Spleen (tissue), 11 donors: ENCODE results near the gene TECTA. TPM values are rescaled to one million over a fixed set of nuclear protein-coding genes. Genes with fewer than 3 reads are reported as not detected.

ENCODE experiments used
- DNase-seq: peaks from one replicate; pipeline ENCODE4 v3.0.0-alpha.2; 2020
- H3K27ac ChIP-seq, 8 donors: fragments of 200-600 bp; sonication (generic) in 7 of 8; 1 replicate in 4 of 8; 2 replicates in 4 of 8; pipeline versions ENCODE4 v1.5.0 to v1.8.0; 2016 to 2021; ENCODE audit warnings: inconsistent platforms in 4 of 8, mild to moderate bottlenecking in 4 of 8, moderate library complexity in 1 of 8
- H3K27me3 ChIP-seq, 7 donors: fragments of 200-600 bp; sonication (generic) in 6 of 7; replicated peaks in 1 of 7; 1 replicate in 4 of 7; 2 replicates in 3 of 7; pipeline versions ENCODE4 v1.5.0 to v1.8.0; 2016 to 2021; ENCODE audit warnings: inconsistent platforms in 3 of 7, mild to moderate bottlenecking in 1 of 7
- H3K36me3 ChIP-seq, 6 donors: fragments of 200-600 bp; sonication (generic) in 5 of 6; 1 replicate in 4 of 6; 2 replicates in 2 of 6; pipeline versions ENCODE4 v1.5.0 to v1.8.0; 2016 to 2021; ENCODE audit warnings: inconsistent platforms in 2 of 6
- H3K4me1 ChIP-seq, 6 donors: fragments of 200-600 bp; sonication (generic) in 5 of 6; 1 replicate in 3 of 6; 2 replicates in 3 of 6; pipeline versions ENCODE4 v1.5.0 to v1.8.0; 2016 to 2021; ENCODE audit warnings: inconsistent platforms in 3 of 6
- H3K4me3 ChIP-seq, 8 donors: fragments of 200-600 bp; sonication (generic) in 7 of 8; 1 replicate in 4 of 8; 2 replicates in 4 of 8; pipeline versions ENCODE4 v1.5.0 to v1.8.0; 2016 to 2021; ENCODE audit warnings: inconsistent platforms in 4 of 8, mild to moderate bottlenecking in 4 of 8, moderate library complexity in 2 of 8
- H3K9me3 ChIP-seq, 8 donors: fragments of 200-600 bp; sonication (generic) in 7 of 8; 1 replicate in 4 of 8; 2 replicates in 4 of 8; pipeline versions ENCODE4 v1.5.0 to v1.8.0; 2016 to 2021; ENCODE audit warnings: inconsistent platforms in 4 of 8
- CTCF ChIP-seq, 11 experiments: fragments of 200-600 bp in 7 of 11; fragments of 450-650 bp in 4 of 11; sonication (generic) in 4 of 11; IDR thresholded peaks in 8 of 11; conservative IDR thresholded peaks in 3 of 11; 1 replicate in 7 of 11; 2 replicates in 4 of 11; pipeline versions ENCODE4 v1.4.0 to v1.8.0; 2016 to 2021; ENCODE audit warnings: antibody characterized with exemption in 11 of 11, inconsistent platforms in 4 of 11, mild to moderate bottlenecking in 1 of 11
- POLR2A ChIP-seq, 3 donors: fragments of 450-650 bp; IDR thresholded peaks; one replicate each; pipeline ENCODE4 v1.5.1; 2017; ENCODE audit warnings: antibody characterized with exemption in 3 of 3, mild to moderate bottlenecking in 1 of 3
- POLR2AphosphoS5 ChIP-seq, 3 donors: sonication (generic); formaldehyde crosslinking; IDR thresholded peaks; one replicate each; pipeline ENCODE4 v1.5.1; 2017; ENCODE audit warnings: antibody characterized with exemption in 3 of 3
- WGBS, 5 donors: extraction: QIAGEN DNeasy Blood & Tissue Kit in 3 of 5; methylation state at CpG; one replicate each; pipeline versions ENCODE4 v1.1.5 to v1.1.7; 2013 to 2018; 5-methylcytosine and 5-hydroxymethylcytosine counted together
- intact Hi-C: fragments of 100-400 bp; cut with DNase I; formaldehyde crosslinking; loops from one replicate; pipeline ENCODE4 v1.15.0; 2023; ENCODE audit warnings: low total_unique reads
- polyA plus RNA-seq, 3 donors: library from polyadenylated mRNA; stranded (reverse); fragments of 200-250 nt; gene quantifications; one replicate each; pipeline ENCODE4 v1.2.1, GENCODE V29; 2013
- total RNA-seq, 7 donors: library from RNA; depleted of rRNA in 3 of 7; stranded (reverse); fragments of >200 nt in 3 of 7; fragmentation: NEBNext Ultra II Directional in 4 of 7; extraction: Animal tissue kit (Norgen Biotek cat#: 25700) in 4 of 7; gene quantifications; one replicate each; pipeline versions ENCODE4 v1.1.0 to v1.2.1, GENCODE V29; 2016 to 2021
- donor health status: healthy with polysubstance abuse.
- donor health status: DM: no; HTN: no; CAD: no; lungs with moderate emphysema.
- donor health status: DM: no; HTN: no; CAD: no.
- donor health status: Bipolar disorder and iron deficiency.
- donor health status: healthy.
- donor health status: DM: no; HTN: no; CAD: no.
- donor health status: DM: yes; HTN: yes; CAD: no.

Gene TECTA
- total and polyA plus RNA-seq, 10 donors = 0.15 to 3.3 (median 0.81) TPM

- Histone ChIP-seq H3K4me1 (no peaks in the 10 kb centered on the region), H3K27me3 (peaks cover 0 to 5% (median 0%) of the 10 kb centered on the region in 7 donors), H3K9me3 (no peaks in the 10 kb centered on the region), H3K36me3 (no peaks in the 10 kb centered on the region), H3K27ac (no peak overlapping the region), H3K4me3 (no peak overlapping the region)
- intact Hi-C loops = no loop called here
- TF ChIP-seq POLR2A (IDR thresholded peaks at IDR 0.05) (no peak), CTCF (IDR thresholded peaks at IDR 0.05 in 8 of 11, conservative IDR thresholded peaks at IDR 0.05 in 3 of 11) (no peak), POLR2AphosphoS5 (IDR thresholded peaks at IDR 0.05) (no peak)
- 80 to 97% (median 94%) methylated on average over 1 of the region's 1 CpG for WGBS, 5 donors
- no peak for DNase-seq
Observed at GRCh38 chr11:121228851-121229250, 127.8 kb downstream of the TECTA start.

DNA sequence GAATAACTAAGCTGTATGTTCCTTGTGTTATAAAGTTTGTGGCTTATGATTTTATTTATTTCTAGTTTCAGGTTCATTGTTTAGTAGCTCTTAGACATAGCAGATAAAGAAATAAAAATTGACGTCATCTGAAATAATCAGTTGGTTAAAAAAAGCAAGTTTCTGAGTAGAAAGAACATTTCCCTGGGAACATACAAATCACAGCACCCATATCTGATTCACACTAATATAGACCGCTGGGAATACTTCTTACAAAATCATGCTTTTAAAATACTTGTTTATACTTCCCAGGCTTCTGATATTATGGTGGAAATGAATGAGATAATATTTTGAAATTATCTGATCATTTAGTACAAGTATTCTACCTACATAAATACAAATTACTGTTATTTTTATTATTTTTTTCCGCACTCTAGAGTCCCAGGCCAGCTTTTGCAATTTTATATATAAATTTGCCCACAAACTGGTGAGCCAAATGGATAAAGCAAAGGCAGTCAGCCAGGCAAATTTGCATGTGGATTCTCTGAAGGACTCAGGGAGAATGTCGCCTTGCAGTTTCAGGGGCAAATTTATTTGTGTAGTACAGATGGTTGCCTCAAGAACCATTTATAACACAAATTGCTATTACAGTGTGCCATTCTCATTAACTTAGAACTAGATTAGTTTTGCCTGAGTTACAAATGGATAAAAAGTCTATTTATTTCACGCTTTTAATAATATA lies 128.6 kb downstream of the TECTA start:
- H3K4me1 ChIP-seq = no peaks in the 10 kb centered on the region
- no peak for TF ChIP-seq POLR2AphosphoS5 (IDR thresholded peaks at IDR 0.05)
- TF ChIP-seq CTCF (IDR thresholded peaks at IDR 0.05 in 8 of 11, conservative IDR thresholded peaks at IDR 0.05 in 3 of 11) = no peak
- no peak for TF ChIP-seq POLR2A (IDR thresholded peaks at IDR 0.05)
- no peaks in the 10 kb centered on the region for H3K36me3 ChIP-seq
- H3K4me3 ChIP-seq = no peak overlapping the region
- 76 to 94% (median 88%) methylated on average over 5 of the region's 5 CpGs for WGBS, 5 donors
- no peak overlapping the region for H3K27ac ChIP-seq
- intact Hi-C loops = no loop called here
- peaks cover 0 to 6% (median 0%) of the 10 kb centered on the region in 7 donors for H3K27me3 ChIP-seq
- H3K9me3 ChIP-seq = no peaks in the 10 kb centered on the region
- DNase-seq = no peak

GRCh38 chr11:121231576-121232278 lies 130.7 kb downstream of the TECTA start:
- intact Hi-C loops = no loop called here
- WGBS, 5 donors = 83 to 92% (median 88%) methylated on average over 8 of the region's 8 CpGs
- H3K4me1 ChIP-seq = peaks cover 0 to 3% (median 0%) of the 10 kb centered on the region in 6 donors
- no peak for DNase-seq
- no peak overlapping the region for H3K27ac ChIP-seq
- peaks cover 0 to 8% (median 0%) of the 10 kb centered on the region in 7 donors for H3K27me3 ChIP-seq
- no peaks in the 10 kb centered on the region for H3K36me3 ChIP-seq
- no peaks in the 10 kb centered on the region for H3K9me3 ChIP-seq
- TF ChIP-seq POLR2A (IDR thresholded peaks at IDR 0.05) (no peak), CTCF (IDR thresholded peaks at IDR 0.05 in 8 of 11, conservative IDR thresholded peaks at IDR 0.05 in 3 of 11) (no peak), POLR2AphosphoS5 (IDR thresholded peaks at IDR 0.05) (no peak)
- H3K4me3 ChIP-seq = no peak overlapping the region

DNA sequence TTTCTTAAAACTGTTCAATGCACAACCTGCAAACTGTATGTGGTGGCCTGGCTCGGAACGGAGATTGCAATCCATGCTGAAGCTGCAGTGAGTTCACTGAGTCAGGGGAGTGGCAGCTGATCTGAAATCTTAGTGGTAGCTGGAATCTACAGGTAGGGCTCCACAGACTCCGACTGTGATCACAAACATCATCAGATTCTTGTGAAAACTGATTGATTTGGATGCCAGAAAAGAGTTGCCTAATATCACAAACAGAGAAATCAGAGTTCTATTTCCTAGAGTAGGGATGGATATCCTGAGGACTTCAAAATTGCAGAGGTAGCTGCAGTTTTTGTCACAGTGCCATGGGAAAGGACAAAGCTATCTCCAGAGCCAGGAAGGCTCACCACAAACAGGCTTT lies 134.0 kb downstream of the TECTA start:
- 85 to 94% (median 91%) methylated on average over 3 of the region's 3 CpGs for WGBS, 5 donors
- no peak for DNase-seq
- Histone ChIP-seq H3K36me3 (no peaks in the 10 kb centered on the region), H3K4me1 (peaks cover 0 to 8% (median 0%) of the 10 kb centered on the region in 6 donors), H3K27me3 (peaks cover 0 to 13% (median 0%) of the 10 kb centered on the region in 7 donors), H3K9me3 (no peaks in the 10 kb centered on the region), H3K4me3 (no peak overlapping the region), H3K27ac (no peak overlapping the region)
- intact Hi-C loops = no loop called here
- TF ChIP-seq POLR2AphosphoS5 (IDR thresholded peaks at IDR 0.05) (no peak), CTCF (IDR thresholded peaks at IDR 0.05 in 8 of 11, conservative IDR thresholded peaks at IDR 0.05 in 3 of 11) (no peak), POLR2A (IDR thresholded peaks at IDR 0.05) (no peak)
